Measurements from ENCODE around the gene LRMDA. TPM values are rescaled to one million over a fixed set of nuclear protein-coding genes. Genes with fewer than 3 reads are reported as not detected.

Gene LRMDA
- total RNA-seq, 3 donors from 2014 or later (not counting 1 experiment from before 2014, with no cell fraction given), result 1.4 to 2.4 (median 2.1) TPM

DNA sequence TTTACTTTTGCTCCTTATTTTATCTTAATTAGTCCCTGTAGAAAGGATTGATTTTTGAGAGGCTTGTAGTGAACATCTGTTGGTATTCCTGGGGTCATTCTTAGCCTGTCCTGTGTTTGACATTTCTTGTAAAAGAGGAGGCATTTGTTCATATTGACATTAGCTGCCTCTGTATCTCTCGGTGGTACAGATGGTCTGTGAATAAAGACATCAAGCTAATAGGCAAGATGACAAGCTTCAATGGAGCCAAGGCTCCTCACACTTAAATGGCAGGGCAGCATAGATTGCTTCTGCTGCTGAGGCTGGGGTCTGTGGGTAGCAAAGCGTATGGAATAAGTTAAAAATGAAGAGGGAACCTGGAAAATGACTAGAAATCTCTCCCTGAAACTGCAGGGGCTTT lies 687.6 kb downstream of the LRMDA start:
- Histone ChIP-seq H3K4me1 (ENCODE audit: control insufficient read depth, insufficient read depth, low read length) (no peaks in the 10 kb centered on the region), H3K27me3 (ENCODE audit: control insufficient read depth, insufficient read depth, low read length) (no peaks in the 10 kb centered on the region), H3K36me3 (ENCODE audit: control insufficient read depth, insufficient read depth, low read length) (no peaks in the 10 kb centered on the region), H3K27ac (ENCODE audit: low read length) (no peak overlapping the region), H3K9me3 (ENCODE audit: control insufficient read depth, insufficient read depth, low read length) (no peaks in the 10 kb centered on the region), H3K4me3 (ENCODE audit: low read length) (no peak overlapping the region)
- Mint-ChIP-seq H3K27ac (no peak overlapping the region), H3K4me1 (no peaks in the 10 kb centered on the region), H3K4me3 (no peak overlapping the region), H3K27me3 (ENCODE audit: low read depth in 2 of 2) (peaks cover 4 to 5% of the 10 kb centered on the region in 2 donors), H3K36me3 (no peaks in the 10 kb centered on the region), H3K9me3 (no peaks in the 10 kb centered on the region)
- no peak for ATAC-seq
- WGBS (ENCODE audit: insufficient coverage), result 73% methylated on average over 2 of the region's 2 CpGs
- no peak for DNase-seq
- TF ChIP-seq, protein P1, sequence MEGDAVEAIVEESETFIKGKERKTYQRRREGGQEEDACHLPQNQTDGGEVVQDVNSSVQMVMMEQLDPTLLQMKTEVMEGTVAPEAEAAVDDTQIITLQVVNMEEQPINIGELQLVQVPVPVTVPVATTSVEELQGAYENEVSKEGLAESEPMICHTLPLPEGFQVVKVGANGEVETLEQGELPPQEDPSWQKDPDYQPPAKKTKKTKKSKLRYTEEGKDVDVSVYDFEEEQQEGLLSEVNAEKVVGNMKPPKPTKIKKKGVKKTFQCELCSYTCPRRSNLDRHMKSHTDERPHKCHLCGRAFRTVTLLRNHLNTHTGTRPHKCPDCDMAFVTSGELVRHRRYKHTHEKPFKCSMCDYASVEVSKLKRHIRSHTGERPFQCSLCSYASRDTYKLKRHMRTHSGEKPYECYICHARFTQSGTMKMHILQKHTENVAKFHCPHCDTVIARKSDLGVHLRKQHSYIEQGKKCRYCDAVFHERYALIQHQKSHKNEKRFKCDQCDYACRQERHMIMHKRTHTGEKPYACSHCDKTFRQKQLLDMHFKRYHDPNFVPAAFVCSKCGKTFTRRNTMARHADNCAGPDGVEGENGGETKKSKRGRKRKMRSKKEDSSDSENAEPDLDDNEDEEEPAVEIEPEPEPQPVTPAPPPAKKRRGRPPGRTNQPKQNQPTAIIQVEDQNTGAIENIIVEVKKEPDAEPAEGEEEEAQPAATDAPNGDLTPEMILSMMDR (IDR thresholded peaks at IDR 0.05), result no peak
- intact Hi-C loops (cut with micrococcal nuclease), result no loop called here

DNA sequence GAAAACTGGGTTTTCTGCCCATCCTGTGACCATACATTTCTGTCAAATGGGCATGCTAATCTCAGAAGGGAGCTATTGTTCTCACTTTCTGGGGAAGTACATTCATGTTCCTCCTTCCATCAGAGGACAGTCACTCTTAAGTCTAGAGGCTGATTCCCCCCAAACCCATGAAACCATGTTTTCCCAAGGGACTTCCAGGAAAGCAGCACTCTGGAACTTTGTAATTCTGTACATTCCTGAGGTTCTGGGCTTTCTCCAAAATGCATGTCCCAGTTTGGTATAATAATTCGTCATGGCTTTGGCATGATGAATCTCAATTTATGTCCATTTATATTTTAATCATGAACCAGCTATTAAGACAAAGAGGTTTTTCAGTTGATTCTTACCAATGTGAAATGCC lies 688.1 kb downstream of the LRMDA start:
- Histone ChIP-seq H3K4me3 (ENCODE audit: low read length) (no peak overlapping the region), H3K27me3 (ENCODE audit: control insufficient read depth, insufficient read depth, low read length) (no peaks in the 10 kb centered on the region), H3K27ac (ENCODE audit: low read length) (no peak overlapping the region), H3K4me1 (ENCODE audit: control insufficient read depth, insufficient read depth, low read length) (no peaks in the 10 kb centered on the region), H3K9me3 (ENCODE audit: control insufficient read depth, insufficient read depth, low read length) (no peaks in the 10 kb centered on the region), H3K36me3 (ENCODE audit: control insufficient read depth, insufficient read depth, low read length) (no peaks in the 10 kb centered on the region)
- Mint-ChIP-seq H3K27ac (no peak overlapping the region), H3K9me3 (no peaks in the 10 kb centered on the region), H3K27me3 (ENCODE audit: low read depth in 2 of 2) (peaks cover 4 to 5% of the 10 kb centered on the region in 2 donors), H3K4me3 (no peak overlapping the region), H3K4me1 (no peaks in the 10 kb centered on the region), H3K36me3 (no peaks in the 10 kb centered on the region)
- intact Hi-C loops (cut with micrococcal nuclease), result no loop called here
- ATAC-seq (no peak), DNase-seq (no peak)
- 100% methylated on average over 1 of the region's 1 CpG for WGBS (ENCODE audit: insufficient coverage)
- TF ChIP-seq, protein P1 (IDR thresholded peaks at IDR 0.05), result no peak

DNA sequence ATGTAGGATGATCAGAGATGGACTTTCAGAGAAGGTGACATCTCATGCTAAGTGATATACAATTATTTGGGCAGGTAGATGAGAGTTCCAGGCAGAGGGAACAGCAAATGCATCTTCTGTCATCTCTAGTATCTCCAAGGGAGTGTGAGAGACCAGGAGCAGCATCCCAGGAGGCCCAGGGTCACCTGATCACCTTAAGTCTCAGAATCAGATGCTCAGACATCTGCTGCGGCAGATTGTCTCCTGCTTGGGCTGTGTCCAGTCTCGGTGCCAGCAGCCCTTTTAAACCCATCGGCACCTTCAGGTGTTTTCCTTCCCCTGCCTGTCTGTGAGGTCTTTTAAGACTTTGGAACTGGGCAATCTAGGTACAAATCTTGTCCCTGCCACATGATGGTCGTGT lies 690.6 kb downstream of the LRMDA start:
- H3K36me3 ChIP-seq (ENCODE audit: control insufficient read depth, insufficient read depth, low read length), result no peaks in the 10 kb centered on the region
- H3K9me3 Mint-ChIP-seq, result no peaks in the 10 kb centered on the region
- no peaks in the 10 kb centered on the region for H3K9me3 ChIP-seq (ENCODE audit: control insufficient read depth, insufficient read depth, low read length)
- H3K36me3 Mint-ChIP-seq, result no peaks in the 10 kb centered on the region
- 95% methylated on average over 4 of the region's 4 CpGs for WGBS (ENCODE audit: insufficient coverage)
- ATAC-seq (no peak), DNase-seq (no peak)
- H3K27me3 ChIP-seq (ENCODE audit: control insufficient read depth, insufficient read depth, low read length), result no peaks in the 10 kb centered on the region
- H3K4me3 Mint-ChIP-seq, result no peak overlapping the region
- no peak overlapping the region for H3K27ac Mint-ChIP-seq
- TF ChIP-seq, protein P1 (IDR thresholded peaks at IDR 0.05), result no peak
- H3K4me3 ChIP-seq (ENCODE audit: low read length), result no peak overlapping the region
- H3K27ac ChIP-seq (ENCODE audit: low read length), result no peak overlapping the region
- no peaks in the 10 kb centered on the region for H3K4me1 ChIP-seq (ENCODE audit: control insufficient read depth, insufficient read depth, low read length)
- H3K27me3 Mint-ChIP-seq (ENCODE audit: low read depth in 2 of 2), result peaks cover 4 to 6% of the 10 kb centered on the region in 2 donors
- intact Hi-C loops (cut with micrococcal nuclease), result no loop called here
- H3K4me1 Mint-ChIP-seq, result no peaks in the 10 kb centered on the region

DNA sequence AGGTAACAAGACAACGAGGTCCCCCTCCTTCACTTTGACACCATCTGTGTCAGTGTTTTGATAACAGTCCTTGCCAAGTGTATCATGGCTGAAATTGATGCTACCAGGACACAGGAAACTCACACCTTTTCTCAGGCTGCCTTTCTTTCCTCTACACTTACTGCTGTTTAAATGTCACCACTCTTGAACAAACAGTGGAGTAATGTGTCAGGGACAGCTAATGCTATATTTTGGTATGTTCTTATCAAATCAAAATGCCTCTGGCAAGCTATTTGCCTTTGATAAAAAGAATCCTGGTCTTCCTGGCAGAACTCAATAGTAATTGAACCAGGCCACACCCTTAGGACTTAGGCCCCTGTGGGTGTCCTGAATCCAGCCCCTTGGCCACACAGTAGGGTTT lies 692.9 kb downstream of the LRMDA start:
- no peaks in the 10 kb centered on the region for H3K4me1 ChIP-seq (ENCODE audit: control insufficient read depth, insufficient read depth, low read length)
- Mint-ChIP-seq H3K27ac (no peak overlapping the region), H3K4me1 (no peaks in the 10 kb centered on the region), H3K36me3 (no peaks in the 10 kb centered on the region), H3K9me3 (no peaks in the 10 kb centered on the region), H3K27me3 (ENCODE audit: low read depth in 2 of 2) (peaks cover 6 to 11% of the 10 kb centered on the region in 2 donors), H3K4me3 (no peak overlapping the region)
- intact Hi-C loops (cut with micrococcal nuclease), result no loop called here
- DNase-seq, result no peak
- no peak overlapping the region for H3K27ac ChIP-seq (ENCODE audit: low read length)
- H3K36me3 ChIP-seq (ENCODE audit: control insufficient read depth, insufficient read depth, low read length), result no peaks in the 10 kb centered on the region
- 67% methylated on average over 1 of the region's 1 CpG for WGBS (ENCODE audit: insufficient coverage)
- no peak overlapping the region for H3K4me3 ChIP-seq (ENCODE audit: low read length)
- H3K9me3 ChIP-seq (ENCODE audit: control insufficient read depth, insufficient read depth, low read length), result no peaks in the 10 kb centered on the region
- TF ChIP-seq, protein P1 (IDR thresholded peaks at IDR 0.05), result no peak
- ATAC-seq, result no peak
- H3K27me3 ChIP-seq (ENCODE audit: control insufficient read depth, insufficient read depth, low read length), result no peaks in the 10 kb centered on the region

Data from natural killer cell (primary cell).